ENCODE data around the gene SLC39A2.

Gene SLC39A2

DNA sequence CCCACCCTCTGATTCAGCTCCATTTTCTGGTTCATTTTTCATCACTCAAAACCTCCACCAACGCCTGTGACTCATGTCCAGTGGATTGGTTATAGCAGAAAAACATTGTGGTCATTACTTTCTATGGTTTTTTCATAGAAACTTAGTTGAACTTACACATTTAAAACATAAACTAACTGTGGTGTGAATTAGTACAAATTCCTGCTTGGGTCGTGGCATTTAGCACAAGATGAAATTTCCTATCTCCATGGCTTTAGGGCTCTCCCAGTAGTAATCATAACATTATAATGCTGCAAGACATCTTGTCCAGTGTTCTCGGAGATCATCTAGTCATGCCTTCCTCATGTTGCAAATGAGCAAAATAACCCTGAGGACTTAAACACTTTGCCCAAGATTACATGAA is 50.2 kb downstream of the SLC39A2 start:
- no peak for DNase-seq

DNA sequence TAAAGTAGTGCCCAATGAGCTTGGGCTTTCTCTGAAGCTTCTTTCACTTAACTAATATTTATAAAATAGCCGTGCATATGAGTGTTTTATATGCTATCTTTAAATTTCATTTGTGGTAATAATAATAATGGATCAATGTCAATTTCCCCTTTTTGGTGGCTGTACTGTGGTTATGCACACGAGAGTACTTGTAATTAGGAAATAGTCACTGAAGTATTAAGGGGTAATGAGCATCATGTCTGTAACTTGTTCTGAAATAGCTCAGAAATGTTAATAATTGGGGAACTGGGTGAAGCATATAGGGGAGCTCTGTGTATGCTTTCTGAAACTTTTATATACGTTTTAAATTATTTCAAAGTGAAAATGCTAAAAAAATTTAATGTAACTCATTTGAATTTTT is 51.5 kb downstream of the SLC39A2 start:
- no peak for DNase-seq

All from activated CD8-positive, alpha-beta memory T cell treated with anti-CD3 and anti-CD28 coated beads for 24 hours (primary cell).